HG03103 (cell line): ENCODE measurements around the gene MBLAC2.

Experiments
- ATAC-seq: cut with Tn5 transposase; IDR thresholded peaks from one replicate; pipeline ENCODE4 v1.9.1; 2021; ENCODE audit warnings: low read depth; ENCODE audit not compliant: unreplicated experiment

The MBLAC2 gene

GRCh38 chr5:90472783-90473395 lies 1.7 kb downstream of the MBLAC2 start:
- no peak for ATAC-seq

DNA sequence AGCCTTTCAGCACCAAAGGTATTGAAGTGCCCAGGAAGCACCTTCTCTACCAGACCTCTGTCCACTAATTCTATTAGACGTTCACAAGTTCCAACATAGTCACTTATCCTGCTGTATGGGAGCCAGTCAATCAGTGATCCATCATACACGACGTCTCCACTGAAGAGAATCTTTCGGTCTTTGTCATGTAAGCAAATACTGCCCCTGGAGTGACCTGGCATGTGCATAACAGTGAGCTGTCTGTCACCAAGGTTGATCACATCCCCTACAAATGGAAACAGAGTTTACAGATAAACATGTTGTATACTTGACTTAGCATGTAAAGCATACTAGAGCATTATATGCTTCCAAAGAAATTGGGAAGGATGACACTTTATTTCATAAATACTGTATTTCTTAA lies 13.3 kb downstream of the MBLAC2 start:
- no peak for ATAC-seq

GRCh38 chr5:90446961-90447360 lies 27.6 kb downstream of the MBLAC2 start:
- ATAC-seq, result no peak

- ATAC-seq, result no peak
Observed at GRCh38 chr5:90440644-90441043, 33.9 kb downstream of the MBLAC2 start.

DNA sequence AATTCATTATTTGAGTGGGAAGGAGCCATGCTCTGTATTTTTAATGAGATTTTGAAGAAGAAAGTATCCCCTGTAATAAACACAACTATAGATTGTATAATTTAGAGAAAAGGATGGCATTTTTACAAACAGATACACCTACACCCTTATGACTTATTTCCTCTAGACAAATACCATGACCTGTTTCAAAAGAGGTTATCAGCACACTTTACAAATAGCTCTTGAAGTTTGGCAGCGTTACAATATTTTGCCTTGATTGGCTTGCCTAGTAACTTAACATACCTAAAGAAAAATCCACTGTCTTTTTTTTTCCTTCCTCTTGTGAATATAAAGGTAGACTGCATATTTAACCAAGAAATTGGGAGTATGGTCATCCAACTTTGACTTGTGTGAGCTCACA lies 36.5 kb downstream of the MBLAC2 start:
- no peak for ATAC-seq

- no peak for ATAC-seq
Observed at GRCh38 chr5:90437663-90438062, 36.9 kb downstream of the MBLAC2 start.

DNA sequence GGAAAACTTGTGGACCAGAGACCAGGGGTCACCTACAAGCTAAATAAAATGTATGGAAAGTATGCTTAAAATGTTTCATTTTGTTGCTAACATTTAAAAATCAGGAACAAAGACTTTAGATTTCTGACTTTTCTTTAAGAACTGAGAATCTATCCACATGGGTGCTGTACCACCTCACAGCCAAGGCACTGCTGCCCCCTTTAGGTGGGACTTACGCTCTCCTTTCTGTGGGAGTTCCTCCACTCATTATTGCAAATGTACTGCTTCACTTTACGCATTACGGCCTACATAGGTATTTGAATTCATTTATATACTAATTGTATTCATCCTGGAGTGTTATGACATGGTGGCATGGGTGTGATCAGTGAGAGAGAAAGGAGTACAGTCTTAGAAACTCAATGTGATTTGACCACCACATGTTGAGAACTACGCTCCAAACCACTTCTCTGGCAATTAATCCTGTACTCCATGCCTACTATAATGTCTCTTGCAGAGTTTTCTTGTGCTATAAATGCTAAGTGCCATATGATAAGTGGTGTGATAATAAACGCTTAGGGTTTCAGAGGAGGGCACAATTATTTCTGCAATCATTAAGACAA lies 40.4 kb downstream of the MBLAC2 start:
- peak; percentile 63 for ATAC-seq

GRCh38 chr5:90424245-90424644 lies 50.3 kb downstream of the MBLAC2 start:
- ATAC-seq, result no peak

GRCh38 chr5:90421136-90421535 lies 53.4 kb downstream of the MBLAC2 start:
- no peak for ATAC-seq

DNA sequence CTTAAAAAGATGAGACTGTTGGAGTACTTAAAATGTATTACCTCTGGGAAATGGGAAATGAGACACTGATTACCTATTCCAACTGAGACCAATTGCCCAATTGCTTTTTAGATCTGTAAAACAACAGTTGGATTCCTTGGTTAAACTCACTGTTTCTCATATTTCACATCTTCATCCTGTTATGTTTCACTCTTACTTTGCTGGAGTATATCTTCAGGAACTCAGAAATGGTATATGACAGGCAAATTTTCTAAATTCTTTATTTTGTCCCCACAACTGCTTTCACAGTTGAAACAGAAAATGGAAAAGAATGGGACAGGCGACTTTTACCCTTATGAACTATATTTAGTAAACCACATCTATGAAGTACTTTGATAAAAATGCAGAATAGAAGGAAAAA lies 56.4 kb downstream of the MBLAC2 start:
- ATAC-seq, result no peak

GRCh38 chr5:90410178-90410762 lies 64.3 kb downstream of the MBLAC2 start:
- no peak for ATAC-seq

DNA sequence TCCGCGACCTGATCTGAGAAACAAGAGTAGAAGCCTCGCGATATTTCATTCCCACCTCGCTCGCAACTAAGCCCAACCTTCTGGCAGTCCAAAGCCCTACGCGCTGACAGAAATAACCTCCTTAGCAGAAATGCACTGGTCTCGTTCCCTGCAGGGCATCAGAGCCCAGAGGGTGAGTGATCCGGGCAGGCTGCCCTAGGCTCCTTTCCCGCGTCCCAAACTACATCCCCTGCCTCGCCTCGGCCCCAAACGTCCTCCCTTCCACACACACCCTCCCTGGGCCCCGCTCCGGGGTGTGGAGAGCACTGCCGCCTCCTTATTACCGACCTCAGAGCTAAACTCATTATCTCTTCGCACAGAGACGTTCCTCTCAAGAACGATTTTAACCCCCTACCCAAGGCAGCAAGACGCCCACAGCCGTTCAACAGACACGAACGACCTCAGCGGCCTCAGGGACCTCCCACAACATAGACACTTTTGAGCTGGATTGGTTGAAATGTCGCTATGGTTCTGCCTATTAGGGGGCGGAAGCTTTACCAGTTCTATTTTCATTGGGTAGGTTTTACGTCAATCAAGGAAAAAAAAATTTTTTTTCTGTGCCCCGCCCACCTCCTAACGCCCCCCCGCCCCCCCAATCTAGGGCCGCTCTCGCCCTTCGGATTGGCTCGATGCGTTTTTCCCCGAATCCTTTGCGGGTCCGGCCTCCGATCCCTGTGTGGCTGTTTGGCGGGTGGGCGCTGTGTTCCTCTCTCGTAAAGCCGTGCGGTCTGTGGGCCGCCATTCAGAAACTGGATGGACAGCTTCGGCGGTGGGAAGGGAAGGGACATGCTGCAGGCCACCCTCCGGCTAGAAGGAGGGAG lies 65.0 kb downstream of the MBLAC2 start, which contains the start of gene CETN3:
CETN3 (minus strand) TSS at position 439 of the 860 bp plus-strand sequence; CDS start at position 344, 95 bp downstream.
- ATAC-seq, result peak; percentile 90

DNA sequence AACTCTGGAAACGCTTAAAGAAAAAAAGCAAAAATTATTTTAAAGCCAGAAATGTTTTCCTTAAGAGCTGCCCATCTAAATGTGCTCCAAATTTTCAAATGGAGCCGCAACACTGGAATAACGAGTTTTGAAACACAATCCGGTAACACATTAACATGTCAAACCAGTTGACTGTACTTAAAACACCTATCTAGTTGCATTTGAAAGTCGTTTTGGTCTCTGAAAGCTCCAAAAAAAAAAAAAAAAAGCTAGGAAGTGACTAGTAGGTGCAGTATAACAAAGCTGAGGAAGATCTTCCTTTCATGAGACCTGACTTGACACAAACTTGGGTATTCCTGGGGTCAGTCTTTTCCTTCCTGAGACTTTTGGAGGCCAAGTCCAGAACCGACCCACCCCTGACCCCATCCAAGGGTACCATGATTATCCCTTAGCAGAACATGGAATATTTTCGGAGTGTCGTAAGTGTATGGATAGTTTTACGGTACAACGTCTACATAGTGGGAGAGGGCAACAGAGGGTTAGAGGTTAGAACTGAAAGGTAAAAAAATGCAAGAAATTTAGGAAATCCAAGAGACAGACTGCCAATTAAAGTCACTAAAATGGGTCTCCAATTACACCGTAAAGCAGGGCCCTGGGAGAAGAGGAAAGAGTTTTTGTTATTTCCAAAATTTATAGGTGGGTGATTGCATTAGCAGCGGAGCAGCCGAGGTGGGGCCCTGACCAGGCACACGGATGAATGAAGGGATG lies 65.8 kb downstream of the MBLAC2 start:
- ATAC-seq, result peak; percentile 2
